NB4 (cell line): Measurements from ENCODE around the gene C11orf86.

Experiments
- POLR2A ChIP-seq: IDR thresholded peaks from 2 replicates; pipeline ENCODE4 v1.6.1; 2011; ENCODE audit warnings: mild to moderate bottlenecking; ENCODE audit not compliant: insufficient read length; ENCODE audit errors: extremely low read depth
- TF ChIP-seq, protein P1 (sequence below): IDR thresholded peaks from one replicate; pipeline ENCODE4 v1.5.1; 2012; ENCODE audit warnings: low read depth, low read length
- TF ChIP-seq, protein P2 (sequence below): IDR thresholded peaks from 2 replicates; pipeline ENCODE4 v1.6.1; 2011; ENCODE audit warnings: low read depth, low read length

DNA sequence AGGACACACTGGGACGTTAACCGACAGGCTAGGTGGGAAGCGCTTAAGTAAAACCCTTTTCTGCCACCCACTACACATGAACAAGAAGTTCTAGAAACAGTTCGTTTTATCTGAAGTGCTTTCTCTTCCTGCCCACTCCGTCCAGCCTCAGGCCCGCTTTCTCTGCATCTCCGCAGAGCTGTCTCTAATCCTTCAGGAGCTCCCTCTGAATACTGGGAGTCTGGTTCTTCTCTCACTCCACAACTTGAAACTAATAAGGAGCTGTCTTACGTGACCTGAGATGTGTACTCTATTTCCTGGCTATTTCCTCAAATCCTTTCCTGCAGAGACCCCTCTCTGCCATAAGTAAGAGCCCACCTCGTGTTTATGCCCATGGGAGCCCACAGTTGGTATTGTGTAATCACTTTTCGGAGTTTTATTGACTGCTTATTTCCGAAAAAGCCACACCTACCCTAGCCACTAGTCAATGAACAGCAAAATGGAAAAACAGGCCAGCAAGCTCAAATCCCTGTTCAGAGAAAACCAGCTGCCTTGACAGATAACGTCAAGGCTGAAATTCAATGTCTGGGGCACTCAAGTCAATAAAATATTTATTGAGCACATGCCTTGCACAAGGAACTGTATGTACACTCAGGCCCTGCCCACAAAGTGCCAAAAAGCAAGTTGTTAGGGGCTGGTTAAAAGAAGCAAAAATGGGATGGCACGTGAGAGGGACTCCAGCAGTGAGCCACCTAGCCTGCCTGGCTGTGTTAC is 21.8 kb upstream of the C11orf86 start:
- TF ChIP-seq, protein P1, sequence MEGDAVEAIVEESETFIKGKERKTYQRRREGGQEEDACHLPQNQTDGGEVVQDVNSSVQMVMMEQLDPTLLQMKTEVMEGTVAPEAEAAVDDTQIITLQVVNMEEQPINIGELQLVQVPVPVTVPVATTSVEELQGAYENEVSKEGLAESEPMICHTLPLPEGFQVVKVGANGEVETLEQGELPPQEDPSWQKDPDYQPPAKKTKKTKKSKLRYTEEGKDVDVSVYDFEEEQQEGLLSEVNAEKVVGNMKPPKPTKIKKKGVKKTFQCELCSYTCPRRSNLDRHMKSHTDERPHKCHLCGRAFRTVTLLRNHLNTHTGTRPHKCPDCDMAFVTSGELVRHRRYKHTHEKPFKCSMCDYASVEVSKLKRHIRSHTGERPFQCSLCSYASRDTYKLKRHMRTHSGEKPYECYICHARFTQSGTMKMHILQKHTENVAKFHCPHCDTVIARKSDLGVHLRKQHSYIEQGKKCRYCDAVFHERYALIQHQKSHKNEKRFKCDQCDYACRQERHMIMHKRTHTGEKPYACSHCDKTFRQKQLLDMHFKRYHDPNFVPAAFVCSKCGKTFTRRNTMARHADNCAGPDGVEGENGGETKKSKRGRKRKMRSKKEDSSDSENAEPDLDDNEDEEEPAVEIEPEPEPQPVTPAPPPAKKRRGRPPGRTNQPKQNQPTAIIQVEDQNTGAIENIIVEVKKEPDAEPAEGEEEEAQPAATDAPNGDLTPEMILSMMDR: no peak
- TF ChIP-seq POLR2A: no peak
- TF ChIP-seq, protein P2, sequence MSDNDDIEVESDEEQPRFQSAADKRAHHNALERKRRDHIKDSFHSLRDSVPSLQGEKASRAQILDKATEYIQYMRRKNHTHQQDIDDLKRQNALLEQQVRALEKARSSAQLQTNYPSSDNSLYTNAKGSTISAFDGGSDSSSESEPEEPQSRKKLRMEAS: no peak
